ENCODE data around the gene PSTPIP1.
"Not testable (repeated sequence)": the region's sequence is repeated elsewhere in the genome, so short reads cannot be mapped to it uniquely, and the experiment has no call there.

The PSTPIP1 gene

DNA sequence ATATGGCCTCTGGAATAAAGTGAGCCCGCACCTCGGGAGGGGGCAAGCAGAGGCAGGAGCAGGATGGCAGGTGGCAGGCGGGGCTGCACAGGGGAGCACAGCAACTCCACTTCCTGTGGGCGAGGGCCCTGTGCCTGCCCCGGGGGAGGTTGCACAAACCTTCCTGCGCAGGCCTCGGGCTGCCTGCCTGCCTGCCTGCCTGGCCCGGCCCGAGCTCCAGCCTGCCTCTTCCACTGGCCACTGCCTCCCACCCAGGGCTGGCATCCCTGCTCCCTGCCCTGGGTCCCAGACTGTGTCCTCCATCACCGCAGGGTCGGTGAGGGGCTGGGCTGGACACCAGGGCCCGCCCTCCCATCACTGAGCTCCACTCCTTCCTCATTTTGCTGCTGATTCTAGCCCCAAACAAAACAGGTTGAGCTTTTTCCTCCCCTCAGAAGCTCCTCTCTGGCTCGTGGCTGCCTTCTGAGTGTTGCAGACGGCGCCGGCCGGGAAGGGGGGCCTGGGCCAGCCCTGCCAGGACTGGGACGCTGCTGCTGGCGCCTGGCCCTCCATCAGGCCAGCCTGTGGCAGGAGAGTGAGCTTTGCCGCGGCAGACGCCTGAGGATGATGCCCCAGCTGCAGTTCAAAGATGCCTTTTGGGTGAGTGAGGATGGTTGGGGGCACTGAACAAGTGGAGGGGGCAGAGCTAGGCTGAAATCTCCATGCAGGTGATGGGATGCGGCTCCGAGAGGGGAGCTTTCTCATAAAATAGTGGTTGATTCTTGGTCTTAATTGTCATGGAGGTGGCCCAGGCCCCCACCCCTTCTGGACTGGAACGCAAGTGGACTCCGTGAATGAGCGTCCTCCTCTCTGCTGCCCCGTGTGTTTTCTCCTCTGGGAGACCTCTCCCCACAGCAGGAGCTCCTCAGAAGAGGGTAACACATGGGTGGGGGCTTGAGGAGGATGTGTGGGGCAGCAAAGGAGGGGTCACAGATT is at the start of gene PSTPIP1:
TSS of gene PSTPIP1 (plus strand) at position 156 of the 975 bp plus-strand sequence. CDS start at position 604, 448 bp downstream.
- peaks cover 71% of the 10 kb centered on the region for H3K4me1 Mint-ChIP-seq (ENCODE audit: low read depth)
- H3K4me3 Mint-ChIP-seq, result peak within 1 kb of the TSS; percentile 89
- H3K36me3 Mint-ChIP-seq (ENCODE audit: low read depth), result peaks cover 18% of the 10 kb centered on the region
- no peaks in the 10 kb centered on the region for H3K9me3 Mint-ChIP-seq
- peak within 1 kb of the TSS; percentile 88 for H3K27ac Mint-ChIP-seq
- no peaks in the 10 kb centered on the region for H3K27me3 Mint-ChIP-seq

DNA sequence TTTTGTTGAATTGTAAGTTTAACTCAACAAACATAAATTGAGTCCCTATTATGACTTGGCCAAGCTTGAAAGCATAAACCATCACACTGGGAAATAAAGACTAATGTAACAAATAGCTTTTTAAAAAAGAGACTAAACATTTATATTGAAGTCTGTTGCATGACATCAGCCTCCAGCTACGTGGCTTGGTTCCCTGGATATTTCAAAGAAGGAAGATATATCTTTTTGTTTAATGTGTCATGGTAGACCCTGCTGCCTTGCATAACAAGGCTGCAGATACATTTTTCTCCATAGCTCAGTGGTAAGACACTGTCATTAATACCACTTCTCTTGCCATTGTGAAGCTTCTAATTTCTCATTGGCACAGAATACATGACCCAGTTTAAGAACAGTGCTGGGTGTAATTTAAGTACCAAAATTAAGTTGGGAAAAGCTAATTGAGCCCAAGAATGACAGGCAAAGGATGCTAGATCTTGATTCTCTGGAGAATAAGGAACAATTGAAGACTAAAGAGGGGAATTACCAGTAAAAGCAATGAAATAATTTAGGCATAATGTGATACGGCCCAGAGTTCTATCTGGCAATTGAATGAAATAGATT is 49.3 kb upstream of the PSTPIP1 start:
- H3K36me3 Mint-ChIP-seq (ENCODE audit: low read depth), result peaks cover 59% of the 10 kb centered on the region
- no peaks in the 10 kb centered on the region for H3K27me3 Mint-ChIP-seq
- H3K4me3 Mint-ChIP-seq, result no peak overlapping the region
- no peaks in the 10 kb centered on the region for H3K9me3 Mint-ChIP-seq
- no peak overlapping the region for H3K27ac Mint-ChIP-seq
- H3K4me1 Mint-ChIP-seq (ENCODE audit: low read depth), result peaks cover 12% of the 10 kb centered on the region

- Mint-ChIP-seq H3K27ac (no peak overlapping the region), H3K4me3 (no peak overlapping the region), H3K9me3 (no peaks in the 10 kb centered on the region), H3K27me3 (no peaks in the 10 kb centered on the region), H3K4me1 (ENCODE audit: low read depth) (peaks cover 20% of the 10 kb centered on the region), H3K36me3 (ENCODE audit: low read depth) (peaks cover 61% of the 10 kb centered on the region)
Observed at GRCh38 chr15:76947454-76947853, 47.5 kb upstream of the PSTPIP1 start.

GRCh38 chr15:76951220-76951619 is 43.7 kb upstream of the PSTPIP1 start:
- H3K4me3 Mint-ChIP-seq, result no peak overlapping the region
- peaks cover 20% of the 10 kb centered on the region for H3K4me1 Mint-ChIP-seq (ENCODE audit: low read depth)
- no peak overlapping the region for H3K27ac Mint-ChIP-seq
- peaks cover 37% of the 10 kb centered on the region for H3K36me3 Mint-ChIP-seq (ENCODE audit: low read depth)
- no peaks in the 10 kb centered on the region for H3K27me3 Mint-ChIP-seq
- no peaks in the 10 kb centered on the region for H3K9me3 Mint-ChIP-seq

GRCh38 chr15:76953913-76954312 is 41.0 kb upstream of the PSTPIP1 start:
- Mint-ChIP-seq H3K36me3 (ENCODE audit: low read depth) (peaks cover 16% of the 10 kb centered on the region), H3K27me3 (no peaks in the 10 kb centered on the region), H3K27ac (no peak overlapping the region)

GRCh38 chr15:76954744-76955143 is 40.2 kb upstream of the PSTPIP1 start:
- H3K27me3 Mint-ChIP-seq, result no peaks in the 10 kb centered on the region
- H3K36me3 Mint-ChIP-seq (ENCODE audit: low read depth), result peaks cover 11% of the 10 kb centered on the region
- no peak overlapping the region for H3K4me3 Mint-ChIP-seq
- H3K9me3 Mint-ChIP-seq, result no peaks in the 10 kb centered on the region
- H3K4me1 Mint-ChIP-seq (ENCODE audit: low read depth), result peaks cover 8% of the 10 kb centered on the region
- H3K27ac Mint-ChIP-seq, result no peak overlapping the region

More at GRCh38 chr15:76953913-76954312, 41.0 kb upstream of the PSTPIP1 start:
- H3K4me1 Mint-ChIP-seq (ENCODE audit: low read depth), result peaks cover 8% of the 10 kb centered on the region
- H3K4me3 Mint-ChIP-seq, result no peak overlapping the region
- H3K9me3 Mint-ChIP-seq, result no peaks in the 10 kb centered on the region

DNA sequence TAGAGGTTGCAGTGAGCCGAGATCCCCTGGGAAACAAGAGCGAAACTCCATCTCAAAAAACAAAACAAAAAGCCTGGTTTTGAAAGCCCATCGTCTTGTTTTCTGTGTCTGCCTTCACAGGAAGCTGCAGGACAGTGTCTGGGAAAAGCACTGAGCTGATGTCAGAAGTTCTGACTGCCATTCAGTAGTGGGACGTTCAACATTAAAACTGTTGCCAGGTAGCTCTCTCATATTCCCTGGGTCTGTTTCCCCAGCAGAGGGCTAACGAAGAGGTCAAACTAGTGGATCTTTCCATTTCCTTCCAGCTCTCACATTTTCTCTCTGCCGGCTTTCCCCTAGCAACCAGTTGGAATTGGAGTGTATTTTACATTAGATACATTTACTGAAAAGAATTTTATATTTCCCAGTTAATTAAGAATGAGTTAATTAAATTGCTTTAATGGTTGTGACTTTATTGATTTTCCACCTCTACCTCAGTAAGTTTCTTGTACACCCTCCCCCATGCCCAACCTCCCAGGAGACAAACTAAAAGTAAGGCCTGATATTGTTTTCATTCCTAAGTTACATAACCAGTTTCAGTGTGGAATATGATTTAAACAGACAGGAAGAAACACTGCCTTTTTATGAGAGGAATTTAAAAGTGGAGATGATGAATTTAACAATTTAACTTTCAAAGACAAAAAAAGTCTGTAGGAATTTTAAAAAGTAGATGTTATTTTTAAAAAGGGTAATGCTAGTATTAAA is 33.5 kb upstream of the PSTPIP1 start:
- H3K36me3 Mint-ChIP-seq (ENCODE audit: low read depth), result no peaks in the 10 kb centered on the region
- H3K4me3 Mint-ChIP-seq, result no peak overlapping the region
- H3K4me1 Mint-ChIP-seq (ENCODE audit: low read depth), result no peaks in the 10 kb centered on the region
- no peaks in the 10 kb centered on the region for H3K9me3 Mint-ChIP-seq
- peaks cover 12% of the 10 kb centered on the region for H3K27me3 Mint-ChIP-seq
- H3K27ac Mint-ChIP-seq, result no peak overlapping the region

GRCh38 chr15:76962337-76963013 is 32.5 kb upstream of the PSTPIP1 start:
- H3K36me3 Mint-ChIP-seq (ENCODE audit: low read depth), result no peaks in the 10 kb centered on the region
- no peak overlapping the region for H3K4me3 Mint-ChIP-seq
- H3K9me3 Mint-ChIP-seq, result no peaks in the 10 kb centered on the region
- H3K27me3 Mint-ChIP-seq, result peaks cover 14% of the 10 kb centered on the region
- H3K27ac Mint-ChIP-seq, result no peak overlapping the region
- no peaks in the 10 kb centered on the region for H3K4me1 Mint-ChIP-seq (ENCODE audit: low read depth)

DNA sequence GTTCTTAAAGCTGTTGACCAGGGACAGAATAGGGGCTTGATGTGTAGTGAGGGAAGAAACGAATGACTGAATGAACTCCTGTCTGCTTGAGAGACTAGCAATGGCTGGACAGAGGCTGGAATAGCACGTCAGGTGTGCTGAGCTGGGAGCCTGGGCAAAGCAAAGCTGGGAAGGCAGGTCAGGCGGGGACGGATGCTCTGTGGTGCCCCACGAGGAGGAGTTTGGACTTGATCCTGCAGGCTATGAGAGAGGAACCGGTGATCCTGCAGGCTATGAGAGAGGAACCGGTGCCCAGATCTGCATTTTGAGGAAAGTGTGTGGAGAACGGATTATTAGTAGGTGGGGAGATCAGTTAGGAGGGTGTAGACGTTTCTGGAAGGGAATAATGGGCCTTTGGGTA is 31.3 kb upstream of the PSTPIP1 start:
- Mint-ChIP-seq H3K27ac (no peak overlapping the region), H3K36me3 (ENCODE audit: low read depth) (no peaks in the 10 kb centered on the region)

DNA sequence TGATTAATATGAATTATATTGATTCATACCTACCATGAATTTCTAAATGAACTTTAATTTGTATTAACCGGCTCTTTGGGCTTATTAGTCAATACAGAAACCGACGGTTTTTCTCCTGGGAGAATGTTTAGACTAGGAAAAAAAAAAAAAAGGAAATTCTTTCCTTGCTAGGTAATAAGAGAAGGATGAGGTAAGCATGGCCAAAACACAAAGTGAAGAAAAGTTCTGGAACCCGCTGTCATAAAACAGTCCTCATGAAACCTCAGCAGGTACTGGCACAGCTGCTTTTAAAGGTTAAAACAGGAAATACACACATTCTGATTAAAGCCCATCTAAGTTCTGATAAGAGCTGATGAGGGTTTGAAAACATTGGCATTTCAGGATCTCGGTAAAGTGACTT is 30.8 kb upstream of the PSTPIP1 start:
- Mint-ChIP-seq H3K9me3 (no peaks in the 10 kb centered on the region), H3K27ac (no peak overlapping the region), H3K36me3 (ENCODE audit: low read depth) (no peaks in the 10 kb centered on the region), H3K4me3 (no peak overlapping the region), H3K4me1 (ENCODE audit: low read depth) (no peaks in the 10 kb centered on the region), H3K27me3 (peaks cover 14% of the 10 kb centered on the region)

More for the DNA sequence above, 31.3 kb upstream of the PSTPIP1 start:
- H3K27me3 Mint-ChIP-seq, result peaks cover 14% of the 10 kb centered on the region
- H3K4me1 Mint-ChIP-seq (ENCODE audit: low read depth), result no peaks in the 10 kb centered on the region
- H3K4me3 Mint-ChIP-seq, result no peak overlapping the region
- H3K9me3 Mint-ChIP-seq, result no peaks in the 10 kb centered on the region

GRCh38 chr15:76966051-76966450 is 28.9 kb upstream of the PSTPIP1 start:
- not testable (repeated sequence) for H3K4me1 Mint-ChIP-seq (ENCODE audit: low read depth); H3K9me3 Mint-ChIP-seq; H3K36me3 Mint-ChIP-seq (ENCODE audit: low read depth); H3K27ac Mint-ChIP-seq; H3K4me3 Mint-ChIP-seq
- peaks cover 14% of the 10 kb centered on the region for H3K27me3 Mint-ChIP-seq

DNA sequence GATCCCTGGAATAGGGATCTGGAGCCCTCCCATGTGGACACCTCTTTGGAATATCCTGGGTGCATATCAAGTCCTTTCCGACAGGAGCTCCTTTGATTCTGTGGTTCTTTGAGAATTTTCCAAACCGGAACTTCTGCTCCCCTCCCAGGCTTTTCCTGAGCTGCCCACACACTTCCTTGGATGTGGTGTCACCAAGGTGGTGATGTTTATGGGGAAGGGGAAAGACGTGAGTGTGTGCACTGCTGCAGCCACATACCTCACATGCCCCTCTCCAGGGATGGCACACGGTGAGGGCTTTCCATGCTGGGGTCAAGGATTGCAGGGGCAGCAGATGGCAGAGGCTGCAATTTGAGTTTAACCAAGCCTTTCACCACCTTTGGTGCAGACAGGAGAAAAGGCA is 27.9 kb upstream of the PSTPIP1 start:
- Mint-ChIP-seq H3K27ac (no peak overlapping the region), H3K27me3 (peaks cover 12% of the 10 kb centered on the region), H3K4me3 (no peak overlapping the region), H3K36me3 (ENCODE audit: low read depth) (no peaks in the 10 kb centered on the region), H3K4me1 (ENCODE audit: low read depth) (no peaks in the 10 kb centered on the region), H3K9me3 (no peaks in the 10 kb centered on the region)

- H3K27me3 Mint-ChIP-seq, result peaks cover 7% of the 10 kb centered on the region
- no peaks in the 10 kb centered on the region for H3K9me3 Mint-ChIP-seq
- H3K27ac Mint-ChIP-seq, result no peak overlapping the region
- H3K4me3 Mint-ChIP-seq, result no peak overlapping the region
- peaks cover under 1% of the 10 kb centered on the region for H3K4me1 Mint-ChIP-seq (ENCODE audit: low read depth)
- H3K36me3 Mint-ChIP-seq (ENCODE audit: low read depth), result no peaks in the 10 kb centered on the region
Observed at GRCh38 chr15:76968306-76968705, 26.6 kb upstream of the PSTPIP1 start.

Measured in stimulated activated naive CD8-positive, alpha-beta T cell treated with anti-CD3 and anti-CD28 coated beads, Interleukin-15, Interleukin-2, amounts not matched to agents 100 ng/mL and 50 ng/mL, for 24 hours (primary cell).